IMR-90 (cell line): ENCODE results near the gene BCL2. TPM values are rescaled to one million over a fixed set of nuclear protein-coding genes. Genes with fewer than 3 reads are reported as not detected.

Experiments used
- ATAC-seq: fragments of 200-7000 bp; cut with Tn5 transposase; 2 replicates; pipeline ENCODE4 v1.9.1; 2020; ENCODE audit warnings: low read depth, mild to moderate bottlenecking, moderate library complexity
- BruUV-seq: library from RNA; stranded (reverse); fragments of 400-500 nt; replicated peaks from 2 replicates; lab custom pipeline; 2021; lab: Mats Ljungman, UMichigan
- CTCF ChIA-PET: fragments of 300-600 bp; formaldehyde crosslinking; extraction: SDS; loops from one replicate; lab custom pipeline; 2021; ENCODE audit warnings: antibody characterized with exemption; lab: Yijun Ruan, JAX
- POLR2A ChIA-PET: fragments of 300-600 bp; sonication (Branson Sonifier 250); formaldehyde crosslinking; loops from one replicate; lab custom pipeline; 2022; ENCODE audit warnings: antibody characterized with exemption; ENCODE audit not compliant: unreplicated experiment; lab: Charles Lee
- DNase-seq: peaks from one replicate; pipeline ENCODE4 v3.0.0; 2013
- H2AFZ ChIP-seq: replicated peaks from 2 replicates; pipeline ENCODE3; 2013; ENCODE audit warnings: low read length, mild to moderate bottlenecking; ENCODE audit not compliant: poor library complexity
- H2AK5ac ChIP-seq: 2 replicates; pipeline ENCODE4 v1.6.1; 2013; ENCODE audit warnings: low read depth, low read length, inconsistent platforms
- H2AK9ac ChIP-seq: replicated peaks from 2 replicates; pipeline ENCODE3; 2013; ENCODE audit warnings: mild to moderate bottlenecking, low read depth, low read length, moderate library complexity; ENCODE audit not compliant: poor library complexity
- H2BK120ac ChIP-seq: 2 replicates; pipeline ENCODE4 v1.6.1; 2013; ENCODE audit warnings: low read depth, low read length, inconsistent platforms
- H2BK15ac ChIP-seq: 3 replicates; pipeline ENCODE4 v1.6.1; 2013; ENCODE audit warnings: low read depth, low read length, inconsistent platforms
- H2BK20ac ChIP-seq: 2 replicates; pipeline ENCODE4 v1.6.1; 2013; ENCODE audit warnings: low read depth, mild to moderate bottlenecking, inconsistent platforms, low read length, moderate library complexity
- H2BK5ac ChIP-seq: 2 replicates; pipeline ENCODE4 v1.6.1; 2013; ENCODE audit warnings: mild to moderate bottlenecking, low read depth, low read length, inconsistent platforms; ENCODE audit not compliant: poor library complexity, severe bottlenecking
- H3K14ac ChIP-seq: replicated peaks from 2 replicates; pipeline ENCODE4 v1.6.1; 2013; ENCODE audit warnings: low read depth, low read length, inconsistent platforms
- H3K18ac ChIP-seq: 2 replicates; pipeline ENCODE4 v1.6.1; 2013; ENCODE audit warnings: low read depth, low read length, control low read depth
- H3K23ac ChIP-seq: 2 replicates; pipeline ENCODE4 v1.6.1; 2013; ENCODE audit warnings: low read depth, low read length, inconsistent platforms
- H3K27ac ChIP-seq: 2 replicates; pipeline ENCODE4 v1.5.1; 2013; ENCODE audit warnings: mild to moderate bottlenecking, control low read depth, low read length; ENCODE audit not compliant: insufficient read depth
- H3K27me3 ChIP-seq: 2 replicates; pipeline ENCODE4 v1.6.1; 2013; ENCODE audit warnings: low read length; ENCODE audit not compliant: control insufficient read depth, insufficient read depth
- H3K36me3 ChIP-seq: 2 replicates; pipeline ENCODE4 v1.6.1; 2013; ENCODE audit warnings: low read length, mixed read lengths; ENCODE audit not compliant: control insufficient read depth, insufficient read depth
- H3K4ac ChIP-seq: 2 replicates; pipeline ENCODE4 v1.6.1; 2013; ENCODE audit warnings: low read depth, low read length, inconsistent platforms
- H3K4me1 ChIP-seq: 2 replicates; pipeline ENCODE4 v1.6.1; 2013; ENCODE audit warnings: low read length, mixed read lengths; ENCODE audit not compliant: control insufficient read depth, insufficient read depth
- H3K4me2 ChIP-seq: 2 replicates; pipeline ENCODE4 v1.6.1; 2013; ENCODE audit warnings: low read depth, mild to moderate bottlenecking, control low read depth, low read length, moderate library complexity
- H3K4me3 ChIP-seq: 2 replicates; pipeline ENCODE4 v1.5.1; 2013; ENCODE audit warnings: low read depth, mild to moderate bottlenecking, control low read depth, low read length, moderate library complexity; ENCODE audit not compliant: insufficient read depth
- H3K56ac ChIP-seq: 2 replicates; pipeline ENCODE4 v1.6.1; 2013; ENCODE audit warnings: low read length, inconsistent platforms; ENCODE audit not compliant: insufficient read depth; ENCODE audit errors: extremely low read depth
- H3K79me1 ChIP-seq, 2 experiments: 2 replicates each; pipeline ENCODE4 v1.6.1; 2013; ENCODE audit warnings: low read length in 2 of 2, inconsistent platforms in 1 of 2, low read depth in 1 of 2
- H3K9ac ChIP-seq: 2 replicates; pipeline ENCODE4 v1.6.1; 2013; ENCODE audit warnings: low read depth, low read length, control low read depth
- H3K9me1 ChIP-seq: 2 replicates; pipeline ENCODE4 v1.6.1; 2013; ENCODE audit warnings: low read length, inconsistent platforms; ENCODE audit not compliant: insufficient read depth
- H3K9me3 ChIP-seq: 2 replicates; pipeline ENCODE4 v1.6.1; 2013; ENCODE audit warnings: low read length; ENCODE audit not compliant: control insufficient read depth, insufficient read depth
- H4K20me1 ChIP-seq: 2 replicates; pipeline ENCODE4 v1.6.1; 2013; ENCODE audit warnings: low read length, inconsistent platforms; ENCODE audit not compliant: insufficient read depth
- H4K5ac ChIP-seq: 2 replicates; pipeline ENCODE4 v1.6.1; 2013; ENCODE audit warnings: mild to moderate bottlenecking, low read depth, low read length, control low read depth
- H4K8ac ChIP-seq, 2 experiments: 2 replicates each; pipeline ENCODE4 v1.6.1; 2013; ENCODE audit warnings: low read depth in 2 of 2, low read length in 2 of 2, control low read depth in 1 of 2, inconsistent platforms in 1 of 2
- H4K91ac ChIP-seq: 2 replicates; pipeline ENCODE4 v1.6.1; 2013; ENCODE audit warnings: low read depth, low read length, inconsistent platforms; ENCODE audit not compliant: insufficient read depth
- CEBPB ChIP-seq: IDR thresholded peaks from 2 replicates; pipeline ENCODE4 v1.6.1; 2012; ENCODE audit warnings: low read depth, low read length, improper control_type of control experiment
- WGBS, 2 experiments: methylation state at CpG; one replicate each; pipeline versions ENCODE4 v1.1.5 to v1.1.7; 2013; ENCODE audit warnings: missing lambda C conversion rate in 2 of 2; ENCODE audit not compliant: insufficient read length in 1 of 2; ENCODE audit errors: extremely low coverage in 2 of 2; 5-methylcytosine and 5-hydroxymethylcytosine counted together
- dilution Hi-C: fragments of 300-500 bp; cut with HindIII; formaldehyde crosslinking; loops from one replicate; pipeline ENCODE4 v1.14.3; 2018; ENCODE audit warnings: low sequenced_read_pairs; ENCODE audit not compliant: unreplicated experiment
- in situ Hi-C: fragments of 300-500 bp; cut with MboI; formaldehyde crosslinking; loops from 3 replicates; pipeline ENCODE4 v1.14.3; 2019; ENCODE audit warnings: low sequenced_read_pairs, inconsistent platforms, mixed read lengths
- intact Hi-C: fragments of 100-400 bp; cut with micrococcal nuclease; formaldehyde crosslinking; loops from 2 replicates; pipeline ENCODE4 v1.10.0; 2022
- polyA plus RNA-seq, 3 experiments: library from polyadenylated mRNA; depleted of rRNA; stranded (reverse); fragments of >200 nt; gene quantifications; 2 replicates each; pipeline ENCODE4 v1.2.3, GENCODE V29; 2012; ENCODE audit warnings: low replicate concordance in 1 of 3
- total RNA-seq: library from RNA; depleted of rRNA; stranded (reverse); fragments of >200 nt; gene quantifications from 2 replicates; pipeline ENCODE4 v1.2.3, GENCODE V29; 2012

Gene BCL2
- total and polyA plus RNA-seq, 2 of the 4 experiments (the other 2 are of a cell fraction) = 0.24 to 0.54 TPM

DNA sequence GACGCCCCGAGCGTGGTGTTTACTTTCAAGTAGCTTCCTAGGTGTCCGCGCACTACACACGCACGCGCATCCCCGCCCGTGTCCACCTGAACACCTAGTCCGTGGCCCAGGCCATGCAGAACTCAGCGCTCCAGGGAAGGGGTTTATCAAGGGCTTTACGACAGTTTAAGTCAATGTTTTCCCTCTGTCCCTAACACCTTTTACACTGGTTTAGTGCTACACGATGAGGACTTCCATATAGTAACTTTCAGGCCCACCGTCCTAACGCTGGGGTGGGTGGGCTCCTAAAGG lies 1.4 kb upstream of the BCL2 start:
- Histone ChIP-seq H3K18ac (no peak overlapping the region), H3K79me1 (peaks cover 0 to 4% of the 10 kb centered on the region in 2 experiments; a peak in 1 of 4 replicates), H4K8ac (peak overlapping the region; percentile 78 to 89), H2BK120ac (no peak overlapping the region), H2AK5ac (peak overlapping the region; percentile 40; the same call in 1 of the 2 replicates), H4K91ac (no peak overlapping the region), H3K27ac (no peak overlapping the region), H2BK5ac (no peak overlapping the region), H2BK20ac (no peak overlapping the region), H2AFZ (peak overlapping the region; percentile 90), H3K36me3 (no peaks in the 10 kb centered on the region), H4K5ac (no peak overlapping the region), H2BK15ac (no peak overlapping the region), H3K23ac (no peak overlapping the region), H3K4me2 (peak overlapping the region; percentile 85; the same call in 1 of the 2 replicates), H3K9me3 (no peaks in the 10 kb centered on the region), H3K4ac (peak overlapping the region; percentile 47; the same call in 1 of the 2 replicates), H3K9me1 (no peaks in the 10 kb centered on the region), H4K20me1 (no peaks in the 10 kb centered on the region), H3K9ac (no peak overlapping the region), H3K4me3 (no peak overlapping the region; the same call in 1 of the 2 replicates), H3K27me3 (peaks cover 18% of the 10 kb centered on the region), H3K14ac (no peak overlapping the region), H2AK9ac (peak overlapping the region; percentile 10), H3K4me1 (peaks cover 10% of the 10 kb centered on the region), H3K56ac (no peak overlapping the region)
- ChIA-PET POLR2A (no interaction called here), CTCF (no interaction called here)
- intact Hi-C loops = loop anchor here (5.0 to 10.0 kb wide), 3 partner anchors 69 to 796 kb away; partner anchors contain the start of gene ZCCHC2
- DNase-seq (no peak), ATAC-seq (no peak)
- 54% methylated on average over 11 of the region's 16 CpGs; no CpG with 5 or more reads in 1 of the 2 experiments for WGBS, 2 experiments
- dilution Hi-C loops = no loop called here
- BruUV-seq = no TSS peak
- TF ChIP-seq CEBPB = no peak
- in situ Hi-C loops = loop anchor here (5.0 kb wide), 1 partner anchor 304 kb away; no protein-coding TSS in a partner anchor
